DND-41 (cell line): ENCODE data around the gene MGA.

Experiments
- CTCF ChIP-seq: IDR thresholded peaks from 2 replicates; pipeline ENCODE4 v1.5.1; 2012; ENCODE audit warnings: borderline replicate concordance, low read length, moderate library complexity, mild to moderate bottlenecking; ENCODE audit not compliant: poor library complexity, severe bottlenecking; ENCODE audit errors: extremely low read depth
- EZH2 ChIP-seq: IDR thresholded peaks from 3 replicates; pipeline ENCODE4 v1.6.1; 2012; ENCODE audit warnings: borderline replicate concordance, low read depth, mild to moderate bottlenecking, moderate library complexity, low read length, inconsistent platforms; ENCODE audit not compliant: severe bottlenecking

GRCh38 chr15:41789662-41790061 is 129.5 kb downstream of the MGA start:
- TF ChIP-seq EZH2 = no peak
- TF ChIP-seq CTCF = no peak
